Lower leg skin (tissue), 3 donors: Measurements from ENCODE around the gene TK2.

ENCODE experiments used
- POLR2A ChIP-seq, 2 donors: fragments of 450-650 bp; IDR thresholded peaks; one replicate each; pipeline ENCODE4 v1.6.1; 2016 to 2017; ENCODE audit warnings: antibody characterized with exemption in 2 of 2, mild to moderate bottlenecking in 1 of 2, moderate library complexity in 1 of 2
- TF ChIP-seq, protein P1 (sequence below), 3 donors: fragments of 450-650 bp; IDR thresholded peaks; one replicate each; pipeline ENCODE4 v1.5.1; 2016; ENCODE audit warnings: antibody characterized with exemption in 3 of 3, mild to moderate bottlenecking in 3 of 3, moderate library complexity in 2 of 3

DNA sequence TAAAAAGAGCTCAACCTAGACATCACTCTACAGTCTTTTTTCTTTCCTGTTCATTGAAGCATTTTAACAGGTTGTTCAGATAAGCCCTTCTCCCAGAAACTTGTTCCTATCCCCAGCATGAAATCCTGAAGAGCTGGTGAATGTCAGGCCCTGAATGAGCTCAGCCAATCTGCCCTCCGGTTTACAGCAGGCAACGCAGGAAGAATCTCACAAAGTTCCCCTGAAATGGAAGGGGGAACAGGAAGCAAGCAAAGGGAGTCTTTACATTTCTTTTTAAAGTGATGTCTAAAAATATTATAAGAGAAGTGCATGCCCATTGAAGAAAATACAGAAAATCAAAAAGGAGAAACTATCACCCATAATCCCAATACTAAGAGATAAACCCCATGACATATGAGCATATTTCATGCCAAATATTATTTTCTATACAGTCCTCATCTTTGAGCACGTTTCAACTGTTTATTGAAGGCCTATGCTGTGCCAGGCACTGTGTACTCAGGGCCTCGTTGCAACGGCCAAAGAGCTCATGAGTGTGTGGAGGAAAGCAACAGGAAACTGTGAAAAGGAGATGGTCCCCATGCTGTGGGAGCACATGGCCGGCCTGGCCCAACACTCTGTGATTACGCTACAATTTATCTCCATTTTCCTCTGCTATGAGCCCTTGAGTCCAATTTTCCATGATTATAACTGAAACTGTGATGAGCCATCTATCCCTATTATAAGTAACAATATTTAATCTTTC, 5.7 kb downstream of the TK2 start:
- no peak for TF ChIP-seq POLR2A (IDR thresholded peaks at IDR 0.05)
- TF ChIP-seq, protein P1, sequence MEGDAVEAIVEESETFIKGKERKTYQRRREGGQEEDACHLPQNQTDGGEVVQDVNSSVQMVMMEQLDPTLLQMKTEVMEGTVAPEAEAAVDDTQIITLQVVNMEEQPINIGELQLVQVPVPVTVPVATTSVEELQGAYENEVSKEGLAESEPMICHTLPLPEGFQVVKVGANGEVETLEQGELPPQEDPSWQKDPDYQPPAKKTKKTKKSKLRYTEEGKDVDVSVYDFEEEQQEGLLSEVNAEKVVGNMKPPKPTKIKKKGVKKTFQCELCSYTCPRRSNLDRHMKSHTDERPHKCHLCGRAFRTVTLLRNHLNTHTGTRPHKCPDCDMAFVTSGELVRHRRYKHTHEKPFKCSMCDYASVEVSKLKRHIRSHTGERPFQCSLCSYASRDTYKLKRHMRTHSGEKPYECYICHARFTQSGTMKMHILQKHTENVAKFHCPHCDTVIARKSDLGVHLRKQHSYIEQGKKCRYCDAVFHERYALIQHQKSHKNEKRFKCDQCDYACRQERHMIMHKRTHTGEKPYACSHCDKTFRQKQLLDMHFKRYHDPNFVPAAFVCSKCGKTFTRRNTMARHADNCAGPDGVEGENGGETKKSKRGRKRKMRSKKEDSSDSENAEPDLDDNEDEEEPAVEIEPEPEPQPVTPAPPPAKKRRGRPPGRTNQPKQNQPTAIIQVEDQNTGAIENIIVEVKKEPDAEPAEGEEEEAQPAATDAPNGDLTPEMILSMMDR (IDR thresholded peaks at IDR 0.05): no peak
